ENCODE measurements around the gene ENGASE.

DNA sequence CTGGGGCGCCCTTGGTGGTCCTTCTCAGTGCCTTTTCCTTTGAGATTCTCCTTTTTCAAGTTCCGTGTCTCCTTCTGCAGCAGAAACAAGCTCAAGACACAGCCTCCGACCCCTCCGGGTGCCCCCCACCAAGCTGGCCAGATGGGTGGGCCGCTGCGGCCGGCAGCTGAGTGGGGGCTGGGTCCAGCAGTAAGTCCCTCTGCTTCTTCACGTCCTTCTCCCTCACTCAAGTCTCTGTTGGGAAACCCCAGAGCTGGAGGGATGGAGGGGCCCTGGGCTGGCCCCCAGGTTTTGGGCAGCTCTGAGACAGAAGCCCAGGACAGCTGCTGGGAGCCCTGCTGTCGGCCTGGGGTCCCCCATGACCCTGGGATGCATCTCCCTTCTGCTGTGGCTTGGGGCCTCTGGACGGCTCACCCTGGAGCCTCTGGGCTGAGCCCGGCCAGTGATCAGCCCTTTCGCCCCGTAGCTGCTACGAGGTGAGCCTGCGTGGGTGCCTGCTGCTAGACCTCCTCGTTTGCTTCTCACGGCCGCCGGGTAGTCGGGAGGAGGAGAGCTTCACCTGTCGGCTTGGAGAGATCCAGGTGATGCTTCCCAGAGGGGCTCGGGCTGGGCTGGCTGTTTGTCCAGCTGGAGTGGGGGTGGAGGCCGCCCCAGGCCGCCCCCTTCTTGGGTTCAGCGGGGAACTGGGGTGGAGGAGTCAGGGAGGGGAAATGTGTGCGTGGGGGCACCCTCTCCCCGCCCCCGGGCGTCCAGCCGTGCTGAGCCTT is 10.7 kb downstream of the ENGASE start:
- no peak for TF ChIP-seq EZH2 (IDR thresholded peaks at IDR 0.05; ENCODE audit: low read length, missing control alignments)
- TF ChIP-seq, protein P1, sequence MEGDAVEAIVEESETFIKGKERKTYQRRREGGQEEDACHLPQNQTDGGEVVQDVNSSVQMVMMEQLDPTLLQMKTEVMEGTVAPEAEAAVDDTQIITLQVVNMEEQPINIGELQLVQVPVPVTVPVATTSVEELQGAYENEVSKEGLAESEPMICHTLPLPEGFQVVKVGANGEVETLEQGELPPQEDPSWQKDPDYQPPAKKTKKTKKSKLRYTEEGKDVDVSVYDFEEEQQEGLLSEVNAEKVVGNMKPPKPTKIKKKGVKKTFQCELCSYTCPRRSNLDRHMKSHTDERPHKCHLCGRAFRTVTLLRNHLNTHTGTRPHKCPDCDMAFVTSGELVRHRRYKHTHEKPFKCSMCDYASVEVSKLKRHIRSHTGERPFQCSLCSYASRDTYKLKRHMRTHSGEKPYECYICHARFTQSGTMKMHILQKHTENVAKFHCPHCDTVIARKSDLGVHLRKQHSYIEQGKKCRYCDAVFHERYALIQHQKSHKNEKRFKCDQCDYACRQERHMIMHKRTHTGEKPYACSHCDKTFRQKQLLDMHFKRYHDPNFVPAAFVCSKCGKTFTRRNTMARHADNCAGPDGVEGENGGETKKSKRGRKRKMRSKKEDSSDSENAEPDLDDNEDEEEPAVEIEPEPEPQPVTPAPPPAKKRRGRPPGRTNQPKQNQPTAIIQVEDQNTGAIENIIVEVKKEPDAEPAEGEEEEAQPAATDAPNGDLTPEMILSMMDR (conservative IDR thresholded peaks at IDR 0.05 in 1 of 2, IDR thresholded peaks at IDR 0.05 in 1 of 2; ENCODE audit: low read depth in 1 of 2, low read length in 2 of 2): no peak
